WTC11 (cell line): ENCODE results near the gene TSPYL2. TPM values are rescaled to one million over a fixed set of nuclear protein-coding genes. Genes with fewer than 3 reads are reported as not detected.
A peak's percentile ranks its signal among the peaks of the same experiment; 100 is the strongest.

ENCODE experiments used
- ATAC-seq: fragments of 200-7000 bp; cut with Tn5 transposase; 2 replicates; pipeline ENCODE4 v1.10.0; 2021; ENCODE audit warnings: mild to moderate bottlenecking, moderate library complexity
- CTCF ChIA-PET: fragments of 300-600 bp; sonication (Branson Sonifier 250); formaldehyde crosslinking; loops from one replicate; lab custom pipeline; 2021; ENCODE audit warnings: antibody characterized with exemption; lab: Charles Lee
- POLR2A ChIA-PET: fragments of 350-600 bp; sonication (Branson Sonifier 250); formaldehyde crosslinking; loops from one replicate; lab custom pipeline; 2021; ENCODE audit warnings: antibody characterized with exemption; lab: Charles Lee
- DNase-seq: peaks from one replicate; pipeline ENCODE4 v3.0.0; 2021; ENCODE audit warnings: low spot score
- H3K27ac Mint-ChIP-seq: 2 replicates; pipeline ENCODE4 v1.8.0; 2021; ENCODE audit warnings: mixed read lengths
- H3K27me3 Mint-ChIP-seq: 2 replicates; pipeline ENCODE4 v1.8.0; 2021; ENCODE audit warnings: low read depth, mild to moderate bottlenecking, moderate library complexity, mixed read lengths
- H3K36me3 Mint-ChIP-seq: 2 replicates; pipeline ENCODE4 v1.8.0; 2021; ENCODE audit warnings: mixed read lengths
- H3K4me1 Mint-ChIP-seq: 2 replicates; pipeline ENCODE4 v1.8.0; 2022; ENCODE audit warnings: mixed read lengths
- H3K4me3 Mint-ChIP-seq: 2 replicates; pipeline ENCODE4 v1.8.0; 2021; ENCODE audit warnings: mild to moderate bottlenecking, moderate library complexity, mixed read lengths
- H3K9me3 Mint-ChIP-seq: 2 replicates; pipeline ENCODE4 v1.8.0; 2021; ENCODE audit warnings: mixed read lengths
- EMX1 ChIP-seq: fragments of 250-450 bp; sonication (Bioruptor Pico); IDR thresholded peaks from 2 replicates; pipeline ENCODE4 v1.8.0; 2021; ENCODE audit warnings: mild to moderate bottlenecking
- ERG ChIP-seq: fragments of 250-450 bp; sonication (Bioruptor Pico); IDR thresholded peaks from 2 replicates; pipeline ENCODE4 v1.8.0; 2021; ENCODE audit warnings: mild to moderate bottlenecking
- FOXJ3 ChIP-seq: sonication (generic); formaldehyde crosslinking; IDR thresholded peaks from 2 replicates; pipeline ENCODE4 v1.9.0; 2021; ENCODE audit warnings: missing genetic modification reagents, mild to moderate bottlenecking, borderline replicate concordance
- FOXK1 ChIP-seq: sonication (generic); formaldehyde crosslinking; IDR thresholded peaks from 2 replicates; pipeline ENCODE4 v1.8.0; 2022; ENCODE audit warnings: mild to moderate bottlenecking, moderate library complexity, missing genetic modification reagents
- GABPB1 ChIP-seq: sonication (generic); formaldehyde crosslinking; IDR thresholded peaks from 2 replicates; pipeline ENCODE4 v1.8.1; 2023; ENCODE audit warnings: mild to moderate bottlenecking, missing genetic modification reagents
- HMGXB4 ChIP-seq: sonication (generic); formaldehyde crosslinking; IDR thresholded peaks from 2 replicates; pipeline ENCODE4 v1.8.1; 2023; ENCODE audit warnings: mild to moderate bottlenecking, moderate library complexity, missing genetic modification reagents
- MLX ChIP-seq: sonication (generic); formaldehyde crosslinking; IDR thresholded peaks from 2 replicates; pipeline ENCODE4 v1.8.1; 2023; ENCODE audit warnings: mild to moderate bottlenecking, missing genetic modification reagents, moderate library complexity
- PRRX2 ChIP-seq: fragments of 250-450 bp; sonication (Bioruptor Pico); IDR thresholded peaks from 2 replicates; pipeline ENCODE4 v1.8.0; 2021; ENCODE audit warnings: mild to moderate bottlenecking
- SMAD3 ChIP-seq: sonication (generic); formaldehyde crosslinking; IDR thresholded peaks from 2 replicates; pipeline ENCODE4 v1.8.0; 2022; ENCODE audit warnings: missing genetic modification reagents, mild to moderate bottlenecking, borderline replicate concordance
- TCF7 ChIP-seq: sonication (generic); formaldehyde crosslinking; IDR thresholded peaks from 2 replicates; pipeline ENCODE4 v1.8.0; 2022; ENCODE audit warnings: mild to moderate bottlenecking, low read depth, missing genetic modification reagents, moderate library complexity
- USF1 ChIP-seq: sonication (generic); formaldehyde crosslinking; IDR thresholded peaks from 2 replicates; pipeline ENCODE4 v1.8.0; 2022; ENCODE audit warnings: mild to moderate bottlenecking, missing genetic modification reagents
- ZBTB43 ChIP-seq: sonication (generic); formaldehyde crosslinking; IDR thresholded peaks from 2 replicates; pipeline ENCODE4 v1.8.1; 2023; ENCODE audit warnings: mild to moderate bottlenecking, missing genetic modification reagents
- ZNF232 ChIP-seq: sonication (generic); formaldehyde crosslinking; IDR thresholded peaks from 2 replicates; pipeline ENCODE4 v1.8.0; 2022; ENCODE audit warnings: mild to moderate bottlenecking, missing genetic modification reagents
- ZNF317 ChIP-seq: sonication (generic); formaldehyde crosslinking; IDR thresholded peaks from 2 replicates; pipeline ENCODE4 v1.8.1; 2023; ENCODE audit warnings: low read depth, mild to moderate bottlenecking, moderate library complexity, missing genetic modification reagents, borderline replicate concordance
- ZNF532 ChIP-seq: fragments of 250-450 bp; sonication (Bioruptor Pico); IDR thresholded peaks from 2 replicates; pipeline ENCODE4 v1.9.0; 2021; ENCODE audit warnings: mild to moderate bottlenecking, borderline replicate concordance
- total RNA-seq: library from RNA; stranded (reverse); gene quantifications from 3 replicates; pipeline ENCODE4 v1.2.3, GENCODE V29; 2021

TSPYL2 gene
- total RNA-seq, 1 experiment from 2014 or later: 14.6 TPM

GRCh38 chrX:53075011-53075410 lies 7.2 kb upstream of the TSPYL2 start:
- TF ChIP-seq ZNF532 (CRISPR knock-in tag) (no peak), EMX1 (CRISPR knock-in tag) (no peak), FOXJ3 (CRISPR knock-in tag) (no peak), ZNF232 (CRISPR knock-in tag) (no peak), PRRX2 (no peak), ZBTB43 (CRISPR knock-in tag) (no peak), ERG (no peak), ZNF317 (CRISPR knock-in tag) (no peak), HMGXB4 (no peak)
- Mint-ChIP-seq H3K27ac (peak overlapping the region; percentile 55), H3K4me1 (peaks cover 17% of the 10 kb centered on the region), H3K27me3 (no peaks in the 10 kb centered on the region; the same call in 1 of the 2 replicates), H3K36me3 (no peaks in the 10 kb centered on the region), H3K9me3 (no peaks in the 10 kb centered on the region), H3K4me3 (no peak overlapping the region)
- POLR2A ChIA-PET: no interaction called here
- CTCF ChIA-PET: no interaction called here
- DNase-seq: no peak
- no peak for ATAC-seq

GRCh38 chrX:53076671-53077070 lies 5.5 kb upstream of the TSPYL2 start:
- CTCF ChIA-PET: no interaction called here
- ATAC-seq: no peak
- TF ChIP-seq SMAD3 (CRISPR knock-in tag): no peak
- TF ChIP-seq MLX (CRISPR knock-in tag): no peak
- TF ChIP-seq GABPB1 (CRISPR knock-in tag): no peak
- no peak for TF ChIP-seq USF1 (CRISPR knock-in tag)
- TF ChIP-seq TCF7 (CRISPR knock-in tag): no peak
- no peak for TF ChIP-seq ERG
- TF ChIP-seq FOXK1 (CRISPR knock-in tag): no peak
- no peak overlapping the region; the same call in 1 of the 2 replicates for H3K27ac Mint-ChIP-seq
- H3K9me3 Mint-ChIP-seq: no peaks in the 10 kb centered on the region
- POLR2A ChIA-PET: no interaction called here
- no peak overlapping the region for H3K4me3 Mint-ChIP-seq
- peaks cover 22% of the 10 kb centered on the region for H3K4me1 Mint-ChIP-seq
- H3K27me3 Mint-ChIP-seq: peaks cover 5% of the 10 kb centered on the region
- H3K36me3 Mint-ChIP-seq: no peaks in the 10 kb centered on the region
- DNase-seq: no peak
